Endothelial cell of umbilical vein (primary cell): ENCODE results near the gene PPP1R15B.

ENCODE experiments used
- CTCF ChIP-seq, 2 donors: IDR thresholded peaks; 1 replicate in 1 of 2; 2 replicates in 1 of 2; pipeline ENCODE4 v1.5.1; 2011; ENCODE audit warnings: low read length in 2 of 2, mild to moderate bottlenecking in 2 of 2, moderate library complexity in 2 of 2, control low read depth in 1 of 2, inconsistent platforms in 1 of 2, low read depth in 1 of 2; ENCODE audit not compliant: insufficient read depth in 1 of 2; ENCODE audit errors: extremely low read depth in 1 of 2
- EZH2 ChIP-seq: IDR thresholded peaks from 2 replicates; pipeline ENCODE4 v1.6.1; 2012; ENCODE audit warnings: borderline replicate concordance, low read depth, mild to moderate bottlenecking, moderate library complexity, low read length, inconsistent platforms; ENCODE audit not compliant: severe bottlenecking
- MAX ChIP-seq: IDR thresholded peaks from 2 replicates; pipeline ENCODE4 v1.6.1; 2011; ENCODE audit not compliant: insufficient read depth, insufficient read length
- MYC ChIP-seq: IDR thresholded peaks from one replicate; pipeline ENCODE4 v1.6.1; 2011; ENCODE audit warnings: mild to moderate bottlenecking, low read depth, low read length
- POLR2A ChIP-seq: IDR thresholded peaks from 2 replicates; pipeline ENCODE4 v1.6.1; 2012; ENCODE audit warnings: low read depth, mild to moderate bottlenecking, control low read depth, low read length
- POLR2AphosphoS5 ChIP-seq: IDR thresholded peaks from 2 replicates; pipeline ENCODE4 v1.6.1; 2012; ENCODE audit warnings: low read depth, mild to moderate bottlenecking, control low read depth, low read length, moderate library complexity; ENCODE audit not compliant: insufficient read depth

GRCh38 chr1:204363335-204364114 is 48.1 kb downstream of the PPP1R15B start:
- no peak for TF ChIP-seq EZH2
- TF ChIP-seq CTCF (IDR thresholded peaks at IDR 0.05; ENCODE audit: extremely low read depth in 1 of 2, insufficient read depth in 1 of 2, low read depth in 1 of 2, low read length in 2 of 2) = peak; percentile 93 to 94
- no peak for TF ChIP-seq POLR2A
- no peak for TF ChIP-seq POLR2AphosphoS5
- no peak for TF ChIP-seq MYC
- TF ChIP-seq MAX = no peak
